ENCODE measurements around the gene AFMID. TPM values are rescaled to one million over a fixed set of nuclear protein-coding genes. Genes with fewer than 3 reads are reported as not detected.

Gene AFMID
- total and polyA plus RNA-seq, 2 of the 13 experiments (the other 11 are each of a cell fraction or from before 2014, with no cell fraction given) = 249 to 270 TPM

GRCh38 chr17:78159575-78160158 lies 27.5 kb upstream of the AFMID start (continued):
- TF ChIP-seq NR0B2 (CRISPR knock-in tag; IDR thresholded peaks at IDR 0.05) = no peak
- TF ChIP-seq NR3C1 (CRISPR knock-in tag; IDR thresholded peaks at IDR 0.05) = no peak
- TF ChIP-seq ZMYM3 (CRISPR knock-in tag; IDR thresholded peaks at IDR 0.05) = peak; percentile 84
- peak; percentile 70 for TF ChIP-seq CEBPG (CRISPR knock-in tag; IDR thresholded peaks at IDR 0.05)
- no peak for TF ChIP-seq KLF11 (CRISPR knock-in tag; IDR thresholded peaks at IDR 0.05)
- TF ChIP-seq ZFY (CRISPR knock-in tag; IDR thresholded peaks at IDR 0.05) = peak; percentile 29; the same call in 1 of the 2 replicates
- no peak for TF ChIP-seq GZF1 (CRISPR knock-in tag; IDR thresholded peaks at IDR 0.05)
- TF ChIP-seq CCDC6 (CRISPR knock-in tag; IDR thresholded peaks at IDR 0.05) = 0 out of 2 replicates have a peak, but pooled peaks have one; percentile 60
- peak; percentile 31; the same call in 1 of the 2 replicates for TF ChIP-seq TBX2 (CRISPR knock-in tag; IDR thresholded peaks at IDR 0.05; ENCODE audit: borderline replicate concordance)
- peak; percentile 84 for TF ChIP-seq ASH2L (IDR thresholded peaks at IDR 0.05; ENCODE audit: insufficient read length, low read depth, low read length)
- TF ChIP-seq ARID5B (CRISPR knock-in tag; IDR thresholded peaks at IDR 0.05) = peak; percentile 73
- 0 out of 2 replicates have a peak, but pooled peaks have one; percentile 35 for TF ChIP-seq XBP1 (CRISPR knock-in tag; IDR thresholded peaks at IDR 0.05)
- TF ChIP-seq ZNF232 (CRISPR knock-in tag; IDR thresholded peaks at IDR 0.05; ENCODE audit: borderline replicate concordance) = 0 out of 2 replicates have a peak, but pooled peaks have one; percentile 14
- no peak for TF ChIP-seq ZSCAN20 (CRISPR knock-in tag; IDR thresholded peaks at IDR 0.05; ENCODE audit: borderline replicate concordance)
- no peak for TF ChIP-seq ZNF512 (CRISPR knock-in tag; IDR thresholded peaks at IDR 0.05)
- TF ChIP-seq ATF2 (CRISPR knock-in tag; IDR thresholded peaks at IDR 0.05) = 0 out of 2 replicates have a peak, but pooled peaks have one; percentile 17

All from HepG2 (cell line).